Thyroid gland (tissue), 4 donors: Measurements from ENCODE around the gene AGBL4. TPM values are rescaled to one million over a fixed set of nuclear protein-coding genes. Genes with fewer than 3 reads are reported as not detected.
"Not testable (repeated sequence)": the region's sequence is repeated elsewhere in the genome, so short reads cannot be mapped to it uniquely, and the experiment has no call there.

Experiments used
- DNase-seq, 2 donors: peaks; one replicate each; pipeline ENCODE4 v3.0.0-alpha.2; 2019
- H3K27ac ChIP-seq, 3 donors: fragments of 200-600 bp; sonication (generic); 1 replicate in 2 of 3; 2 replicates in 1 of 3; pipeline ENCODE4 v1.5.1; 2016 to 2019; ENCODE audit warnings: mild to moderate bottlenecking in 1 of 3, moderate library complexity in 1 of 3
- H3K27me3 ChIP-seq: fragments of 200-600 bp; sonication (generic); one replicate; pipeline ENCODE4 v1.5.1; 2019
- H3K36me3 ChIP-seq, 2 donors: fragments of 200-600 bp; sonication (generic); one replicate each; pipeline ENCODE4 v1.5.1; 2016 to 2019
- H3K4me1 ChIP-seq, 2 donors: fragments of 200-600 bp; sonication (generic); one replicate each; pipeline ENCODE4 v1.5.1; 2017 to 2019
- H3K4me3 ChIP-seq, 3 donors: fragments of 200-600 bp; sonication (generic); replicated peaks in 1 of 3; 1 replicate in 2 of 3; 2 replicates in 1 of 3; pipeline ENCODE4 v1.5.1; 2016; ENCODE audit warnings: mild to moderate bottlenecking in 1 of 3
- H3K9me3 ChIP-seq: fragments of 200-600 bp; sonication (generic); one replicate; pipeline ENCODE4 v1.5.1; 2017
- POLR2A ChIP-seq, 2 donors: fragments of 450-650 bp; IDR thresholded peaks; one replicate each; pipeline ENCODE4 v1.6.1; 2017; ENCODE audit warnings: antibody characterized with exemption in 2 of 2, mild to moderate bottlenecking in 2 of 2, moderate library complexity in 1 of 2
- WGBS, 2 donors: methylation state at CpG; one replicate each; pipeline ENCODE4 v1.1.5; 2017; 5-methylcytosine and 5-hydroxymethylcytosine counted together
- intact Hi-C: fragments of 100-400 bp; cut with DNase I; formaldehyde crosslinking; loops from one replicate; pipeline ENCODE4 v1.15.1; 2023
- total RNA-seq, 4 donors: library from RNA; depleted of rRNA; stranded (reverse); fragments of >200 nt; gene quantifications; one replicate each; pipeline ENCODE4 v1.2.3, GENCODE V29; 2016
- TF ChIP-seq, protein P1 (sequence below), 6 experiments: fragments of 200-600 bp in 3 of 6; fragments of 450-650 bp in 3 of 6; sonication (generic) in 3 of 6; IDR thresholded peaks; one replicate each; pipeline ENCODE4 v1.5.1; 2016 to 2019; ENCODE audit warnings: antibody characterized with exemption in 6 of 6, mild to moderate bottlenecking in 2 of 6, inconsistent platforms in 1 of 6, moderate library complexity in 1 of 6

The AGBL4 gene
- total RNA-seq, 4 donors from 2014 or later = 2.1 to 6.0 (median 4.8) TPM

DNA sequence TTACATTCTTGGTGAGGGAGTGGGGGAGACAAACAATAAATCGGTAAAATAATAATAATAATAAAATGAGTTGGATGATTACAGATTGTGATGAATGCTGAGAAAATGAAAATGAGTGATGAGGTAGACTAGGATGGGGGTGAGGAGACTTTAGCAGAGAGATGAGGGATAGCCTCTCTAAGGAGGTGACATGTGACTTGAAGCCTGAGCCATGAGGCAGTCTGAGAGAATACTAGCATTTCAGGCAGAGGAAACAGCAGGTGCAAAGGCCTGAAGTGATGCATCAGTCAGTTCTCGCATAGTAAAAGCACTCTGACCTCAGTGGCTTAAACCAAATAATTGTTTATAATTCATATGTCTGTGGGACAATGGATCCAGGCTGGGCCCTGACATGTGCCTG, 181.2 kb downstream of the AGBL4 start:
- H3K36me3 ChIP-seq = no peaks in the 10 kb centered on the region
- DNase-seq = no peak
- no peaks in the 10 kb centered on the region for H3K9me3 ChIP-seq
- H3K27ac ChIP-seq = no peak overlapping the region
- H3K27me3 ChIP-seq = no peaks in the 10 kb centered on the region
- H3K4me1 ChIP-seq = no peaks in the 10 kb centered on the region
- intact Hi-C loops = no loop called here
- 96 to 100% methylated on average over 2 of the region's 2 CpGs for WGBS, 2 donors
- TF ChIP-seq, protein P1, sequence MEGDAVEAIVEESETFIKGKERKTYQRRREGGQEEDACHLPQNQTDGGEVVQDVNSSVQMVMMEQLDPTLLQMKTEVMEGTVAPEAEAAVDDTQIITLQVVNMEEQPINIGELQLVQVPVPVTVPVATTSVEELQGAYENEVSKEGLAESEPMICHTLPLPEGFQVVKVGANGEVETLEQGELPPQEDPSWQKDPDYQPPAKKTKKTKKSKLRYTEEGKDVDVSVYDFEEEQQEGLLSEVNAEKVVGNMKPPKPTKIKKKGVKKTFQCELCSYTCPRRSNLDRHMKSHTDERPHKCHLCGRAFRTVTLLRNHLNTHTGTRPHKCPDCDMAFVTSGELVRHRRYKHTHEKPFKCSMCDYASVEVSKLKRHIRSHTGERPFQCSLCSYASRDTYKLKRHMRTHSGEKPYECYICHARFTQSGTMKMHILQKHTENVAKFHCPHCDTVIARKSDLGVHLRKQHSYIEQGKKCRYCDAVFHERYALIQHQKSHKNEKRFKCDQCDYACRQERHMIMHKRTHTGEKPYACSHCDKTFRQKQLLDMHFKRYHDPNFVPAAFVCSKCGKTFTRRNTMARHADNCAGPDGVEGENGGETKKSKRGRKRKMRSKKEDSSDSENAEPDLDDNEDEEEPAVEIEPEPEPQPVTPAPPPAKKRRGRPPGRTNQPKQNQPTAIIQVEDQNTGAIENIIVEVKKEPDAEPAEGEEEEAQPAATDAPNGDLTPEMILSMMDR (IDR thresholded peaks at IDR 0.05) = no peak
- no peak for TF ChIP-seq POLR2A (IDR thresholded peaks at IDR 0.05)
- H3K4me3 ChIP-seq = no peak overlapping the region

DNA sequence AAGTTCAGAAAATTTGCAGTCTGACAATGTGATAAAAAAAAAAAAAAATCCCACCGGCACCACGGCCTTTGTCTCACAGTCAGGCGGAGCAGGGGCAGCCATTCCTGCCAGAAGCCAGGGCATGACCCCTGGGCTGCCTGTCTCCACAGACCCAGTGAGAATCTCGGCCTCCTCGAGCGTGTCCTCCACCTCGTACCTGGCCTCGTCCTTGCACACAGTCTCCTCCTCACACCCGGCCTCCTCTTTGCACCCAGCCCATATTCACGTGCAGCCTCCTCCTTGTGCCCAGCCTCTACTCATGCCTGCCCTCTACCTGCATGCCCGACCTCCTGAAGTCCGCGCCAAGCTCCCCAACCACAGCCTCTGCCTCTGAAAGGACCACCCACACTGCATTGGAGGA, 182.0 kb downstream of the AGBL4 start:
- no peak overlapping the region for H3K4me3 ChIP-seq
- intact Hi-C loops = no loop called here
- TF ChIP-seq, protein P1 (IDR thresholded peaks at IDR 0.05) = no peak
- no peak for TF ChIP-seq POLR2A (IDR thresholded peaks at IDR 0.05)
- H3K9me3 ChIP-seq = no peaks in the 10 kb centered on the region
- no peaks in the 10 kb centered on the region for H3K27me3 ChIP-seq
- H3K4me1 ChIP-seq = no peaks in the 10 kb centered on the region
- WGBS, 2 donors = 92 to 95% methylated on average over 13 of the region's 13 CpGs
- H3K27ac ChIP-seq = no peak overlapping the region
- no peak for DNase-seq
- H3K36me3 ChIP-seq = no peaks in the 10 kb centered on the region

DNA sequence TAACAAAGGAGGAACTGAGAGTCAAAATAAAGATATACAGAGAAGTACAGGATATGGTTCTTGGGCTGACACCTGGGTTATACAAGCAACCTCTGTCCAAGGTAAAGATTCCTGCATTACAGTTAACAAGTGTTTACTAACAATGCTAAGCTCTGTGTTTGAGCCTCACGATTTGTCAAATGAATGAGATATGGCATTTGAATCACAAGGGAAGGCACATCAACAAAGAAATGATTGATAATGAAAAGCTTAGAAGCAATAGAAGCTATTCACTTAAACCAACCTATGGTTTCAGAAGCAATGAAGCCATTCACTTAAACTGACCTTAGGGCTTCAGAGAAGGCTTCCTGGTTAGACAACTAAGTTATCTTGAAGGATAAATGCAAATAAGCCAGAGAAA, 199.5 kb downstream of the AGBL4 start:
- TF ChIP-seq, protein P1 (IDR thresholded peaks at IDR 0.05) = no peak
- no peak for TF ChIP-seq POLR2A (IDR thresholded peaks at IDR 0.05)
- Histone ChIP-seq H3K4me1 (no peaks in the 10 kb centered on the region), H3K27ac (no peak overlapping the region), H3K36me3 (no peaks in the 10 kb centered on the region), H3K9me3 (no peaks in the 10 kb centered on the region), H3K4me3 (no peak overlapping the region), H3K27me3 (no peaks in the 10 kb centered on the region)
- intact Hi-C loops = no loop called here
- no peak for DNase-seq
- WGBS, 2 donors = 0 to 48% methylated on average over 1 of the region's 1 CpG

DNA sequence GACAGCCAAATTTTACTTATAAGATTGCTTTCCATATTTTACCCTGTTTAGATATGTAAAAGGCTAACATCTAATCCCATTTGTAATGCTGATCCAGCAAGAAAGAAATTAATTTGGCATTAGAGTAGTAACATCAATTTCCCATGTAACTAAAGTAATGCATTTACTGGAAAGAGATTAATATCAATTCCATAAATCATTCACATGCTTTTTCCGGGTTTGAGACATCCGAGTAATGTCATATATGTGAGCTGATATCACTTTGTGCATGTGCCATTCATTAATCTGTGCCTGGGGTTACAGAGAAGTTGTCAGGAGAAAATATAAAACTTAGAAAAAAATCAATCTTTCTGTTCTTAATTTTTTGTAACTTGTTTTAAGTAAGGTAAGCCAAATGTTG, 206.1 kb downstream of the AGBL4 start:
- Histone ChIP-seq H3K9me3 (no peaks in the 10 kb centered on the region), H3K27me3 (no peaks in the 10 kb centered on the region), H3K36me3 (no peaks in the 10 kb centered on the region), H3K4me1 (no peaks in the 10 kb centered on the region), H3K4me3 (no peak overlapping the region), H3K27ac (no peak overlapping the region)
- DNase-seq = no peak
- intact Hi-C loops = no loop called here
- TF ChIP-seq, protein P1 (IDR thresholded peaks at IDR 0.05) = no peak
- no peak for TF ChIP-seq POLR2A (IDR thresholded peaks at IDR 0.05)
- 77 to 87% methylated on average over 2 of the region's 2 CpGs for WGBS, 2 donors

DNA sequence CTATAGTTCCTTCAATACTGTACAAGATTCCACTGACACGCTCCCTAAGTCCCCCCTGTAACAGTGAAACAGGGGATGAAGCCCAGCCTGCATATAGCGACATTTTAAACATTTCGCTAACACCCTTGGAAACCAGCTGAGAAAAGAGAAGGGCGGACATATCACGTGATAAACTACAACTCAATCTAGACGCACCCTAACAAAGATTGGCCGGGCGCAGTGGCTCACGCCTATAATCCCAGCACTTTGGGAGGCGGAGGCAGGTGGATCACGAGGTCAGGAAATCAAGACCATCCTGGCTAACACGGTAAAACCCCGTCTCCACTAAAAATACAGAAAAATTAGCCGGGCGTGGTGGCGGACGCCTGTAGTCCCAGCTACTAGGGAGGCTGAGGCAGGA, 236.7 kb downstream of the AGBL4 start:
- DNase-seq, H3K27me3 ChIP-seq, H3K27ac ChIP-seq, H3K4me3 ChIP-seq, H3K9me3 ChIP-seq, intact Hi-C loops, H3K4me1 ChIP-seq, H3K36me3 ChIP-seq: not testable (repeated sequence)
- 96 to 97% methylated on average over 17 of the region's 17 CpGs for WGBS, 2 donors

DNA sequence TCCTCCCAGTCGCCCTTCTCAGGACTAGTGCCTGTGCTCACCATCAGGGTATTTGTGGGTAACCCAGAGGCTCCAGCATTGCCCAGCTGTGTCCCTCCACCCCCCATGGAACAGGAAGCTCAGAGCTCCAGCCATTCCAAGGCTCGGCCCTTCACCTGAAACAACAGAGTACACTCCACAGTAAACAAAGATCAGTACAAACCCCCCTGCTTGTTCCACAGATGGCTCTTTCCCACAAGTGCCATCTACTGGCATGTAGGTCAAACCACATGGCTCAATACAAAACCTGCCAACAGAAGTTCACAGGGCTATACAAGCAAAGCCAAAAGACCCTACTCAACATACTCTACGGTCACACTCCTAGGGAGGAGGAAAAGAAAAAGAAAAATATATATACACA, 258.7 kb downstream of the AGBL4 start:
- TF ChIP-seq, protein P1 (IDR thresholded peaks at IDR 0.05) = peak in 1 of 6 experiments; percentile 6
- no peak for TF ChIP-seq POLR2A (IDR thresholded peaks at IDR 0.05)
- WGBS, 2 donors = 23 to 41% methylated on average over 3 of the region's 3 CpGs
- H3K27me3 ChIP-seq = no peaks in the 10 kb centered on the region
- H3K27ac ChIP-seq = no peak overlapping the region
- H3K36me3 ChIP-seq = no peaks in the 10 kb centered on the region
- no peaks in the 10 kb centered on the region for H3K4me1 ChIP-seq
- H3K4me3 ChIP-seq = no peak overlapping the region
- intact Hi-C loops = no loop called here
- no peaks in the 10 kb centered on the region for H3K9me3 ChIP-seq
- DNase-seq = peak; percentile 3 to 21

DNA sequence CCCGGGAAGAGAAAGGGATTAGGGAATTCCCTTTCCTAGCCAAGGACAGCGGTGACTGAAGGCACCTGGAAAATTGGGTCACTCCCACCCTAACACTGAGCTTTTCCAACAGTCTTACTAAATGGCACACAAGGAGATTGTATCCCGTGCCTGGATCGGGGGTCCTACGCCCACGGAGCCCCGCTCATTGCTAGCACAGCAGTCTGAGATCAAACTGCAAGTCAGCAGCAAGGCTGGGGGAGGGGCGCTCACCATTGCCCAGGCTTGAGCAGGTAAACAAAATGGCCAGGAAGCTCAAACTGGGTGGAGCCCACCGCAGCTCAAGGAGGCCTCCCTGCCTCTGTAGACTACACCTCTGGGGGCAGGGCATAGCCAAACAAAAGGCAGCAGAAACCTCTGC, 285.6 kb downstream of the AGBL4 start:
- intact Hi-C loops, H3K27ac ChIP-seq, H3K9me3 ChIP-seq, H3K27me3 ChIP-seq, H3K36me3 ChIP-seq, H3K4me1 ChIP-seq, H3K4me3 ChIP-seq, DNase-seq: not testable (repeated sequence)
- 91 to 93% methylated on average over 8 to 9 of the region's 9 CpGs for WGBS, 2 donors
